HG03280 (cell line): ENCODE measurements around the gene MED27.

ENCODE experiments used
- ATAC-seq: cut with Tn5 transposase; IDR thresholded peaks from one replicate; pipeline ENCODE4 v1.9.1; 2021; ENCODE audit warnings: mild to moderate bottlenecking, moderate library complexity; ENCODE audit not compliant: unreplicated experiment

MED27 gene

DNA sequence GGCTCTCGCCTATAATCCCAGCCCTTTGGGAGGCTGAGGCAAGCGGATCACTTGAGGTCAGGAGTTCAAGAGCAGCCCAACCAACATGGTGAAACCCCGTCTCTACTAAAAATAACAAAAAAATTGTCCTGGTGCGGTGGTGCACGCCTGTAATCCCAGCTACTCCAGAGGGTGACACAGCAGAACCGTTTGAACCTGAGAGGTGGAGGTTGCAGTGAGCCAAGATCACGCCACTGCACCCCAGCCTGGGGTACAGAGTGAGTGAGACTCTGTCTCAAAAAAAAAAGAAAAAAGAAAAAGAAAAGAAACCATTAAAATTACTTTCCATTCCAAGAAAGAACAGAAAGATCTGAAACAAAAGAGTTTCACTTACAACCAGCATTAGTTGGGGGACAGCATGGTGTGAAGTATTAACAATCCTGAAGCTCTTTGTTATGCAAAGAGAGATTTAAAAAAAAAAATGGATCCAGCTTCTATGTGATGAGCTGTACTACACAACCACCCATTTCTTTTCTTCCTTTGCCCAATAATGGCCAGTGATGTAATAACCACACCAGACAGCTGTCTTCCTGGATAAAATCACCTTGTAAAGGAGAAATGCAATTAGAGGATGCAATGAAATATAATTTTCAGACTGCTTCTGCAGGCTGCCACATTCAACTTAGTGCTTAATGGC lies 76.9 kb downstream of the MED27 start:
- ATAC-seq: no peak

DNA sequence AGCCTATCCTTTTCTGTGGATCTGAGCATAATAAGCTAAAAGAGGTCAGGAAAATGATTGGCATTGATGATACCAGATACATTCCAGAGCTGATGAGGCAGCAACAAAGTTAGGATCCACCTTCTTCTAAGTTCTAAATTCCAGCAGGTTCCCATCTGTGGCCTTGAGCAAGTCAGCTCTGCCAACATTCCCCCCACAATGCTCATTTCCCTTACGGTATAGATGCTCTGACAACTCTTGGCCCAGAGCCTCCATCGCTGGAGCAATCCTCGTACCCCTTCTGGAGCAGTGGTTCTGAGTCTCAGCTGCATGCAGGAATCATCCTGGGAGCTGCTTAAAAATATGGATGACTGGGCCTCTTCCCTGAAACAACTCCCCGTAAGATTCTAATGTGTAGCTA lies 78.1 kb downstream of the MED27 start:
- no peak for ATAC-seq

DNA sequence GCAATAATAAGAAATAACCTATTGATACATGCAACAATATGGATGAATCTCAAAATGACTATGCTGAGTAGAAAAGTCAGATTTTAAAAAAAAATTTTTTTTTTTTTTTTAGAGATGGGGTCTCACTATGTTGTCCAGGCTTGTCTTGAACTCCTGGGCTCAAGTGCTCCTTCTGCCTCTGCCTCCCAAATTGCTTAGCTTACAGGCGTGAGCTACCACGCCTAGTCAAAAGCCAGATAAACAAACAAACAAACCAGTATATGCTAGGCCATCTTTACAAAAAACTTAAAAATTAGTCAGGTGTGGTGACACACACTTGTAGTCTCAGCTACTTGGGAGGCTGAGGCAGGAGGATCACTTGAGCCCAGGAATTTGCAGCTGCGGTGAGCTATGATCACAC lies 79.0 kb downstream of the MED27 start:
- no peak for ATAC-seq

DNA sequence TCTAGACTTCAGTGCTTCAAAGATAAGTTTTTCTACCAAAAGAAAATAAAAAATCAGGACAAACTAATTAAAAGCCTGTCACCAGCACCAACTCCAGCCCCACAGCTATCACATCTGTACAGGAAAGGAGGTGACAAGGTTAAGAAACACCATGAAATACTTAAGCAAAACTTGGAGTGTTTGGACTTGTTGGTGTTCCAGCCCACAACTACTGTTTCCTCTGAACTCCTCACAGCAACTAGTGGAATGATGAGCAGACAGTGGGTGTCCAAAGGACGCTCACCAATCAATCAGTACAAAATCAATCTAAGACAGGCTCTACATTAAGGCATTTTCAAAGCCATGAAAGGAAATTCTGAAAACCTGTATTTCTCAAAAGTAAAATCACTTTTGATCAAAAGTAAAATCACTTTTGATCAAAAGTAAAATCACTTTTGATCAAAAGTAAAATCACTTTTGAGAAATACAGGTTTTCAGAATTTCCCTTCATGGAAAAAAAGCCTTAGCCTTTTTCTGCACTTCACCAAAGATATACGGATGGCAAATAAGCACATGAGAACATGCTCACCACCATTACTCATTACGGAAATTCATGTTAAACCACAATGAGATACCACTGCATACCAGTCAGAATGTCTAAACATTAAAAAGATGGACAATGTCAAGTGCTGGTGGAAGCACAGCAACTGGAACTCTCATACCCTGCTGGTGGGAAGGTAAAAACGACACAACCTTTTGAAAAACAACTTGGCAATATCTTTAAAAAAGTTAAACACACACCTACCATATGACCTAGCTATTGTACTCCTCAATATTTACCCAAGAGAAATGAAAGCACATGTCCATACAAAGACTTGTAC lies 79.7 kb downstream of the MED27 start:
- ATAC-seq: no peak

DNA sequence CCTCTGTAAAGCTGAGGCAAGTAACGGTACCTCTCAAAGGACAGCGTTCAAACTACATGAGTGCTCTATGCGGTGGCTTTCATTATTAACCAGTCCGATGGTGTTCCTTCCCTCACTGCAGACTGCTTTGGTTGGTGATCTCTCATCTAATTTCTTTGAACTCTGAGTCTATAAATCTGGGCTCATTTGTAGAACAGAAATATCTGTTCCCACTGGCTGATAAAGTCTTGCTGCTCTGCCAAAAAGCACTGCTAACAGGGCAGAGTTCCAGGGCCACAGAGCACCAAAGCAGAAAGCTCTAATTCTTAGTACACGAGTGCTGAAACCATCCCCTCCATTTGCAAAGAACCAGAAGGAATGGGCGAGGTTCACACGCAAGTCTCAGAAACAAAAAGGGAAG lies 81.9 kb downstream of the MED27 start:
- no peak for ATAC-seq

DNA sequence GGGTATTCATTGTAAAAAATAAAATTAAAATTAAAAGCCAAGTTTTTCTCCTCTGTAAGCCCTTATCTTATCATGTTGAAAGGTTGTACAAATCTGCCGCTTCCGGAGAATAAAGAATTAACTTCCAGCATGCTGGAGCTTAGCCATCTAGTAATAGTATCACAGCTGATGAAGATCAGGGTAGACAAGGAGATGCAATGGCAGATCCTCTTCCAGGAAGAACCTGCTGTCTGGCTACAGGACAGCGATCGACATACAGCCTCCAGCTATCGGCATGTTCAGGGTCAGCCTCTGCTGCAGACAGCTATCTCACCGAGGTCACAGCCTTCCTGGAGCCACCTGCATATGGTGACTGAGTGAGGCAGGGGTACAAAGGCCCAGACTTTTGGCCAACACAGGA lies 82.6 kb downstream of the MED27 start:
- ATAC-seq: no peak

DNA sequence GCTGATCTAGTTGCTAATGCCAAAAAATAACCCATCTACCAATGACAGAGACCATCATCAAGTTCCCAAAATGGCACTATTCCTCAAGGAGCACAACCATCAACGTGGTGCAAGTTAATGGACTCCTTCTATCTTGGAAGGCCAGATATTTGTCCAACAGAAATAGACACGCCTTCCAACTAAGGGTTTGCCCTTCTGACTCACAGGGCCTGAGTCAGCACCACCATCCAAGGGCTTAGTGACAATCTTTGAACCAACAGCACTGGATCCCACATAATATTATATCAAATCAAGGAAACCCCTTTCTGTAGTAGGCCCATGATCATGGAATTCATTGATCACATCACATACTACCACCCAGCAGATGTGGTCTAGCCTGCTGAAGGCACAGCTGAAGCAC lies 84.3 kb downstream of the MED27 start:
- ATAC-seq: no peak

DNA sequence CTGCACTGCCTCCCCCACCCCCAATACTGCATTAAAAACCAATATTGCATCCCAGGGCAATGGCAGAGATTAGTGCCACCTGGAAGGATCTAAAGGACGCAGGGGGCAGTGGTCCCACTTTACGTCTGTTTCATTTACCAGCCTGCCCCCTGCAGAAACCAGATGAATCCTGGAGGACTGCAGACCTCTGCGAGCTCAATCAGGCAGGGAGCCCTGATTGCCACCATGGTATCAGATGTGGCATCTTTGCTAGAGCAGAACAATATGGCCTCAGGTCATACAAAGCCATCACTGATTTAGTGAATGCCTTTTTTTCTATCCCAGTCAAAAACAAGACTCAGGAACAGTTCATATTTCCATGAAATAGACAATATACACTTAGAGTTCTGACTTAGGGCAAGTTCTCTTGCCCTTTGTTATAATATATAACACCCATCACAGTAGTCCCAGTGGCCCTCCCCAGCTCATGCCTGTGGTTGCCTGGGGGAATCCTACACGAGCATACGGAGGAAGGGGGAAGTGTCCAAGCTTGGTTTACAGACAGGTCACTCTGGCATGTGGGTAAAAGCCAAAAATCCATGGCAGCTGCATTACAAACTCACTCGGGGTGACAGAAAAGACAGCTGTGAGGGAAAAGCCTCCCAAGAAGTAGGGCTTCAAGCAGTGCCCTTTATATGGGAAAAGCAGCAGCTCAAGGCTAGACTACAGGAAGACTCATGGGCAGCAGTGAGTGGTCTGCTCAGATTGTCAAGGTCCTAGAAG lies 85.1 kb downstream of the MED27 start:
- ATAC-seq: no peak

DNA sequence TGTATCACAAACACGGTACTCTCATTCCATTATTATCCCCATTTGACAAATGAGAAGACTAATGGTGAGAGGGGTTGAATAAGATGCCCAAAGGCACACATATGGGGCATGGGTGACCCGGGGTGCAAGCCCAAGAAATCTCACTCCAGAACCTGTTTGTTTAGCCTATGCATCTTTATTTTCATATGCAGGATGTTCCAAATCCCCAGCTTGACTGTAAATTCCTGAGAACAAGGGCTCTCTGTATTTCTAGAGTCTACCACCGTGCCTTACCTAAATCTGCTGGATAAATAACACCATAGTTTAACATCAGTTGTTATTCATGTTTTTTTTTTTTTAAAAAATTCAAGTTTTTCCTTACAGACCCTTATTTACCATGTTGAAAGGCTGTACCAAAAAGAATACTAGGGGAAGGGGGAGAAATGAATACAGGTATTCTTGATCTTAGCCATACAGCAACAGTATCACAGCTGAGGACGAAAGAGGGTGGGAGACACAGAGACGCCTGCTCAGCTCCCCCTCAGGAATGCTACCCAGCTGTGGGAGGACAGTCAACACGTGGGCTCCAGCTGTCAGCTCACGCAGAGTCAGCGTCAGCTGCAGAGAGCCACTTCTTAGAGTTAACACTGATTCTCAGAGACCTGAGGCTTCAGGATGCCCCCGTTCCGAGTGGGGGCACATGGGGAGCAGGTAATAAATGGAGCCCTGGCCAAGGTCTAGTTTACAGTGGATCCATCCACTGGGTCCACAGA lies 86.6 kb downstream of the MED27 start:
- ATAC-seq: no peak

DNA sequence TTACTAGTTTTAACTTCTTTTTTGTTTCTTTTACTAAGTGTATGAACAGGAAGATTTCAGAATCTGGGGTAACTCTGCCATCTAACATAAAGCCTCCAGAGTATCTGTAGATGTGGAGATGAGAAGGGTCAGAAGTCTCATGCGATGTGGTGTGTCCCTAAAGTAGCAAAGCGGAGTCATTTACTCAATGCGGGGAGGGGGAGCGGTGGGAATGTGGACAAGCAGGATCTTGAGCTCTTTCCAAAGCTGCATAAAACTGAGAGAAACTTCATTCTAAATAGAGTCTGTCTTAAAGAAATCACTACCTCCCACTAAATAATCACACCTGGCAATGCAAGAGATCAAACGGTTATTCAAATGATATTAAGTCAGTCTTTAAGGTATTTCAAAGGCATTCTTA lies 92.4 kb downstream of the MED27 start:
- ATAC-seq: no peak

DNA sequence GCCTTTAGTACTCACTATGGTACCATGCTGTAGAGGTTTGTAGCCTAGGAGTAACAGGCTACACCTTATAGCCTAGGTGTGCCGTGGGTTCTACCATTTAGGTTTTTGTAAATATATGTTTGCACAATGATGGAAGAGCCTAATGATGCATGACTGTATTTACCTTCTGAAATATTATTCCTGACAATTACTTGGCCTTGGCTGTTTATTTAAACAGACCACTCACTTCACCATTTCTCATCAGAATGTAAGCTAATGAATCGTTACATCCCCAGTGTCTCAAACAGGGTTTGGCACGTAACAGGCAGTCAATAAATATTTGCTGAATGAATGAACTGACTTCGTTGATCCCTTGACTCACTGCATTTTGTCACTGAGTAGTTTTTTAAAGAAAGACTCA lies 93.1 kb downstream of the MED27 start:
- no peak for ATAC-seq

DNA sequence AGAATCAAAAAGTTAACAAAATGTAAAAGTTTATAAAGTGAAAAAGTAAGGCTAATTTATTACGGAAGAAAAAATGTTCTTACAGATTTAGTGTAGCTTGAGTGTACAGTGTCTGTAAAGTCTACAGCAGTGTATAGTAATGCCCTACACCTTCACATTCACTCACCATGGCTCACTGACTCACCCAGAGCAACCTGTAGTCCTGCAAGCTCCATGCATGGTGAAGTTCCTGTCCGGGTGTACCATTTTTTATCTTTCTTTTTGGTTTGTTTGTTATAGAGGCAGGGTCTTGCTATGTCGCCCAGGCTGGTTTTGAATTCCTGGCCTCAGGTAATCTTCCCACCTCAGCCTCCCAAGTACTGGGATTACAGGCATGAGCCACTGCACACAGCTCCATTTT lies 93.6 kb downstream of the MED27 start:
- no peak for ATAC-seq

DNA sequence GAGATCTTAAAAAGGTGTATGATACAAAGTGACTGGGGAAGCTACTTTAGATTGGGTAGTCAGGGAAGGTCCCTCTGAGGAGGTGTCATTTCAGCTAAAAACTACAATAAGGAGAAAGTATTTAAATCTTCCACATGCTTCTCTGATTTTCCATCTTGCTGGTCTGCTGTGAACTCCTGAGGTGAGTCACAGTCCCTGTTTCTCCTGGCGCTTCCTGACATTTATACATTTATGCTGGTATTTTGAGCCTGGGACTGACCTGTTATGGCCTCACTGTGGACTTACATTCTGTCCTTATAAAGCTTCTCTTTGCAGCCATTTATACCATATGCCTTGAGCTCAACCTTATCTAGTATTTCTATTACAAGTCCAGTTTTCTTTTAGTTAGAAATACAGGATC lies 95.1 kb downstream of the MED27 start:
- ATAC-seq: no peak

DNA sequence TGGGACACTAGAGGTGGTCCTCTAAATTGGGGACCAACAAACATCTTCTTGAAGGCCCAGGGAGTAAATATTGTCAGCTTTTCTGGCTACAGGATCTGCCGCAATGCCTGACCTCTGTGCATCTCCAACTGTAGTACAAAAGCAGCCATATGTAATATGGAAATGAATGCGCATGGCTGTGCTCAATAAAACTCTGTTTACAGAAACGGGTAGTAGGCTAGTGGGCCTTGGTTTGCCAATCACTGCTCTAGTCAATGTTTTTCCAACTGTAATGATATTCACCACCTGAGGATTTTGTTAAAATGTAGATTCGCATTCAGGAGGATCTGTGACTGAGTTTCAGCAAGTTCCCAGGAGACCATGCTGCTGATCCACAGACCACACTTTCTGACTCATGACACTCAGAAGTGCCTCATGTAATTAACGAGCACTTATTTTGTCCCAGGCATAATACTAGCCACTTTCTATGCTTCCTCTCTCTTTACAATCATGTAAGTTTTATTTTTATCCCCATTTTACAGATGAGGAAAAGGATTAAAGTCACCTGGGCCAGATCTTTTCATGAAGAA lies 96.9 kb downstream of the MED27 start:
- no peak for ATAC-seq

DNA sequence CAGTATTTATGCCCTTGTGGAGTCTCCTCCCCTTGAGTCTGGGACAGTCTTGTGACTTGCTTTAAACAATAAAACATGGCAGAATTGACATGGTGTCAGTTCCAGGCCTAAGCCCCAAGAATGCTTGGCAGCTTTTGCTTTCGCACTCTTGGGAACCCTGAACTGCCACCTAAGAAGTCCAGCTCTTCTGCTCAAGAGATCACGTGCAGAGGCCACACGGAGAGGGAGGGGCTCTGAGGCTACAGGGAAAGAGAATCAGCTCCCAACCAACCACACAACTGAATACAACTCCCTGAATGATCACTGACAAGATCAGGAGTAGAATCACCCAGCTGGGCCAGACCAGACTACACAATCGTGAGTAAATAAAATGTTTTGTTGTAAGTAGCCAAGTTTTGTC lies 97.6 kb downstream of the MED27 start:
- ATAC-seq: no peak

DNA sequence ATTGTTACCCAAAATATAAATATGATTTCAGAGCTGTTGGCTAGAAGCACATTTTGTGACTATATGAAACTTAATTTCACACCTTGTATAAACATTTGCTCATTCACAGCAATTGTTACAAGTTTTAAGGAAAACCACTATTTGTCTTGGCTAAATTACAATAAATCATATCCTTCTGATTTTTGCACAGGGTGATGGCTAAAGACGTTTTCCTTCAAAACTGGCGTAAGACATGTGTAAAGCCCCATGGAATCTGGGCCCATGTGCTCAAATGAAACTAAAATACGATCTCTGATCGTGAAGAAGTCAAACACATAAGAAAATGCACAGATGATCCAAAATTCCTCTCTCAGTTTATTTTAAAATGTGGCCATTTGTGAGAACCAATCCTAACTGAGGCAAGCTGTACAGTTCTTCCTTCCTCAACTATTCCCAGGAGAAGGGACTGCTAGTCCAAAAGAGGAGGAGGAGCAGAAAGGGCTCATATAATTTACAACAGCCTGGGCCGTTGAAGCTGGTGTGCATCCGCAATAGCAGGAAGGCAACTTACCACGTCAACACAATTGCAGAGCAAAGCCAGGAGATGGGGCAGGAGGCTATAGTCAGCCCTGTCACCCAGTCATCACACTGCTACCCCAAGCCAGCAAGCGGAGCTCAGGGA lies 98.4 kb downstream of the MED27 start:
- ATAC-seq: no peak

DNA sequence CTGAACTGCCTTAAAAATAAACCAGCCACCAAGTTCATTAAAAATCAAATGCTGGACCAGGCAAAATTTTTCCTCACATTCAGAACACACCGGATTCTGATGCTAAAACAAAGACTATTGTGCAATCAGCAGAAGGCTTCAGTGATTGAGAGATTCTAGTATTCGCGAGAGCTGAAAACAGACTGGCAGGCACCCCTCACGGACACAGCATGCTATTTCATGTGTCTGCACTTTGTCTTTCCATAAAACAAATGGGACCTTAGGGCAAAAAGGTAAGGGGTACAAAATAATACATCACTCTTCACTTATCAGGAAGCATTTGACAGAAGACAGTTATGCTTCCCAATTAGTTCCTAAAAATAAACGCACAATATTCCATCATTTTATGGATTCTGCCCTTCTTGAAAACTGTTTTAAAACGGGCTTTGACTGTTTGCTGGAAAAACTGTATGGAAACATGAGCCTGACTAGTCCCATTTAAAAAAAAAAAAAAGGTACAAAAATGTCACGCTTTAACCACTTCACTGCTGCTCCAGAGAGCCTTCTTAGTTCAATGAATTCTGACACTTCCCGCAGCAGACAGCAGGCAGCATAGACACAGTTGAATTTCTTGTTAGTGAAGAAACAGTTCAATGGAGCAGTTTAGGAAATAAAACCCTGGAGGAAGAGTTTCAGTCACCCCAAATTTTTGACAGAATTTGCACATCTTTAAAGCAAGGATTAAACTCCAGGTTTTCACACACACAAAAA lies 99.2 kb downstream of the MED27 start:
- ATAC-seq: no peak

DNA sequence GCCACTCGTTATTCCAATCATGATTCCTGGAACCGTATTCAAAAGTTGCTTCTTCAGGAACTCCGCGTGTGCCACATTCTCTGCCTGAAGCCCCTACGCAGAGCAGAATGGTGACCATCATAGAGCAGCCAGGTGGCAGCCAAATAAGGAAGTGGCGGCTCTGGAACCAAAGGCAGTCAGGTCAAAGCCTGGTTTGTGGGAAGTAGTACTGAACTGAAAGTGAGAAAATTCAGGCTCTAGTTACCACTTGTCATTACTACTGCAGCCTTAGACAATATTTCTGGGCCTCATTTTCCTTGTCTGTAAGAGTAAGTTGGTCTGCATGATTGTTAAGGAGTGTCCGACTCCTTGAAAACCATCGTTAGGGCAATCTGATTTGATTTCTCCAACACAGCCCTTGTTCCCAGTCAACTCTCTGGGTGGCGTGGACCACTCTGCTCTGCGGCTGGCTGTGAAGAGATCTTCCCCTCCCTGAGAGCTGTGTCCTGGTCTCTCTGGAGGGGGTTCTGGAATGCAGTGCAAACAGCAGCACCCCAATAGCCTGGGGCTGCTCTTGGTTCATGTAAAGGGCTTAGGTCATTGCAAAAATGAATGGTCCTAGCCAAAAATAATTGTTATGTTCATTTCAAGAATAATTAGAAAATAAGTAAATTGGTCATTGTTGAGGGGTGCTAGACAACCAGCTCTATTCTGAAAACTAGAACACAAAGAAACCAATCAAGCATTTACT lies 102.4 kb downstream of the MED27 start:
- ATAC-seq: no peak
